Measurements from ENCODE around the gene UGT3A1. TPM values are rescaled to one million over a fixed set of nuclear protein-coding genes. Genes with fewer than 3 reads are reported as not detected.

Gene UGT3A1
- total and polyA plus RNA-seq, 8 donors, result 0.92 TPM; not detected in 7

DNA sequence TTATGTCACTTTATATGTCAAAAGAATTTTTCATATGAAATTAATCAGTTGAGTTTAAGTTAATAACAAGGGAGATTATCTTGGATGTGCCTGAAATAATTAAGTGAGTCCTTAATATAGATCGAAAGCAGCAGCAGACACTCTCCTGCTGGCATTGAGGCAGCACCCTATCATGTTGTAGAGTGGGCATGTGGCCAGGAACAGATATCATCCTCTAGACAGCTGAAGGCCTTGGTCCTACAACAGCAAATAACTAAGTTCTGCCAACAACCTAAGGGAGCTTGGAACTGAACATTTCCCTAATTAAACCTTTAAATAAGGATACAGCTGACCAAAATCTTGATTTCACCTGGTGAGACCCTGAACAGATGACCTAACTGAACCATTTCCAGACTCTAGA lies 25.8 kb upstream of the UGT3A1 start:
- no peak for DNase-seq
- TF ChIP-seq EP300 (IDR thresholded peaks at IDR 0.05), result no peak
- TF ChIP-seq POLR2A (IDR thresholded peaks at IDR 0.05), result no peak
- TF ChIP-seq, protein P1, sequence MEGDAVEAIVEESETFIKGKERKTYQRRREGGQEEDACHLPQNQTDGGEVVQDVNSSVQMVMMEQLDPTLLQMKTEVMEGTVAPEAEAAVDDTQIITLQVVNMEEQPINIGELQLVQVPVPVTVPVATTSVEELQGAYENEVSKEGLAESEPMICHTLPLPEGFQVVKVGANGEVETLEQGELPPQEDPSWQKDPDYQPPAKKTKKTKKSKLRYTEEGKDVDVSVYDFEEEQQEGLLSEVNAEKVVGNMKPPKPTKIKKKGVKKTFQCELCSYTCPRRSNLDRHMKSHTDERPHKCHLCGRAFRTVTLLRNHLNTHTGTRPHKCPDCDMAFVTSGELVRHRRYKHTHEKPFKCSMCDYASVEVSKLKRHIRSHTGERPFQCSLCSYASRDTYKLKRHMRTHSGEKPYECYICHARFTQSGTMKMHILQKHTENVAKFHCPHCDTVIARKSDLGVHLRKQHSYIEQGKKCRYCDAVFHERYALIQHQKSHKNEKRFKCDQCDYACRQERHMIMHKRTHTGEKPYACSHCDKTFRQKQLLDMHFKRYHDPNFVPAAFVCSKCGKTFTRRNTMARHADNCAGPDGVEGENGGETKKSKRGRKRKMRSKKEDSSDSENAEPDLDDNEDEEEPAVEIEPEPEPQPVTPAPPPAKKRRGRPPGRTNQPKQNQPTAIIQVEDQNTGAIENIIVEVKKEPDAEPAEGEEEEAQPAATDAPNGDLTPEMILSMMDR (IDR thresholded peaks at IDR 0.05), result no peak
- no peak for TF ChIP-seq POLR2AphosphoS5 (IDR thresholded peaks at IDR 0.05)
- WGBS, 5 donors, result 61 to 90% (median 84%) methylated on average over 1 of the region's 1 CpG
- Histone ChIP-seq H3K9me3 (peaks cover 0 to 35% (median 27%) of the 10 kb centered on the region in 4 donors), H3K4me1 (no peaks in the 10 kb centered on the region), H3K27ac (no peak overlapping the region), H3K36me3 (no peaks in the 10 kb centered on the region), H3K27me3 (no peaks in the 10 kb centered on the region), H3K4me3 (no peak overlapping the region)
- intact Hi-C loops (cut with DNase I; ENCODE audit: low total_unique reads), result no loop called here

GRCh38 chr5:36013182-36013581 lies 22.0 kb upstream of the UGT3A1 start:
- 70 to 93% (median 77%) methylated on average over 2 of the region's 2 CpGs for WGBS, 5 donors
- H3K27ac ChIP-seq, result no peak overlapping the region
- intact Hi-C loops (cut with DNase I; ENCODE audit: low total_unique reads), result no loop called here
- no peak overlapping the region for H3K4me3 ChIP-seq
- no peak for DNase-seq
- H3K9me3 ChIP-seq, result peaks cover 0 to 46% (median 36%) of the 10 kb centered on the region in 4 donors
- H3K4me1 ChIP-seq, result no peaks in the 10 kb centered on the region
- no peak for TF ChIP-seq EP300 (IDR thresholded peaks at IDR 0.05)
- no peak for TF ChIP-seq POLR2AphosphoS5 (IDR thresholded peaks at IDR 0.05)
- TF ChIP-seq POLR2A (IDR thresholded peaks at IDR 0.05), result no peak
- TF ChIP-seq, protein P1 (IDR thresholded peaks at IDR 0.05), result no peak
- no peaks in the 10 kb centered on the region for H3K27me3 ChIP-seq
- no peaks in the 10 kb centered on the region for H3K36me3 ChIP-seq

DNA sequence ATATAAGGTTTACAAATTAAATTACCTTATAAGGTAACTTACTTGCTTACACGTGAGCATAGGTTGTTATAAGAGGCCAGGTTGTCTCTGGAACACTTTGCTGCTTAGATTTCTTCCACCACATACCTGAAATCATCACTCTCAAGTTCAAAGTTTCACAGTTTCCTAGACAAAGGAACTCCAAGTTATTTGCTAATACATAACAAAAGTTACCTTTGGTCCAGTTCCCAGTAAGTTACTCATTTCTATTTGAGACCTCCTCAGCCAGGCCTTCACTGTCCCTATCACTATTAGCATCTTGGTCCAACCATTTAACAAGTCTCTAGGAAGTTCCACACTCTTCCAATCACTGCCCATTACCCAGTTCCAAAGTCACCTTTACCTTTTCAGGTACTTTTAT lies 18.5 kb upstream of the UGT3A1 start:
- H3K27me3 ChIP-seq, result no peaks in the 10 kb centered on the region
- TF ChIP-seq POLR2A (IDR thresholded peaks at IDR 0.05) (no peak), POLR2AphosphoS5 (IDR thresholded peaks at IDR 0.05) (no peak), EP300 (IDR thresholded peaks at IDR 0.05) (no peak)
- TF ChIP-seq, protein P1 (IDR thresholded peaks at IDR 0.05), result no peak
- intact Hi-C loops (cut with DNase I; ENCODE audit: low total_unique reads), result no loop called here
- H3K4me3 ChIP-seq, result no peak overlapping the region
- no peaks in the 10 kb centered on the region for H3K36me3 ChIP-seq
- no peak for DNase-seq
- H3K4me1 ChIP-seq, result no peaks in the 10 kb centered on the region
- H3K27ac ChIP-seq, result no peak overlapping the region
- H3K9me3 ChIP-seq, result peaks cover 0 to 30% (median 23%) of the 10 kb centered on the region in 4 donors
- 39 to 68% (median 55%) methylated on average over 1 of the region's 1 CpG for WGBS, 5 donors

- TF ChIP-seq POLR2AphosphoS5 (IDR thresholded peaks at IDR 0.05) (no peak), EP300 (IDR thresholded peaks at IDR 0.05) (no peak), POLR2A (IDR thresholded peaks at IDR 0.05) (no peak)
- TF ChIP-seq, protein P1 (IDR thresholded peaks at IDR 0.05), result no peak
- Histone ChIP-seq H3K9me3 (peaks cover 0 to 11% (median 10%) of the 10 kb centered on the region in 4 donors), H3K4me3 (no peak overlapping the region), H3K27ac (no peak overlapping the region), H3K4me1 (no peaks in the 10 kb centered on the region), H3K27me3 (no peaks in the 10 kb centered on the region), H3K36me3 (no peaks in the 10 kb centered on the region)
- intact Hi-C loops (cut with DNase I; ENCODE audit: low total_unique reads), result no loop called here
- DNase-seq, result no peak
Measured at GRCh38 chr5:36007366-36007765, 16.2 kb upstream of the UGT3A1 start.
